Measurements from ENCODE around the gene FTO. TPM values are rescaled to one million over a fixed set of nuclear protein-coding genes. Genes with fewer than 3 reads are reported as not detected.

The FTO gene
- polyA plus RNA-seq, 2 donors, result 5.3 to 14.7 TPM

DNA sequence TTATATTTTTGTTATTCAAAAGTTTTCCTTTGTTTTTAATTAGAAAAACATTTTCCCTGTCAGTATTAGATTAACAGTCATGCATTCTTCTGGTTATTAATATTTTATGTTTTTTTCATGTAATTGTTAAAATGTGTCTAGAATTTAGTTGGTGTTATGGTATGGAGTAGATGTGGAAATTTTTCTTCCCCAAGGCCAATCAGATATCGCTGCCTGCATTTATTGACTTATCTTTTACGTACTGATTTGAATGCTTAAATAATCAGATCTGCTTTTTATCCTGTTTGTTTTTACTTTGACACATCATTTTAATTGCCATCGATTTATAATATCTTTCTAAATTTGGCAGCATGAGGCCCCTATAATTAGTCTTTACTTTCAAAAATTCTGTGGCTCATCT, 13.6 kb downstream of the FTO start:
- Histone ChIP-seq H3K27ac (ENCODE audit: low read depth in 2 of 2, low read length in 1 of 2) (no peak overlapping the region), H3K36me3 (ENCODE audit: control insufficient read depth in 2 of 2, insufficient read depth in 2 of 2, low read length in 1 of 2) (peaks cover 0 to 3% of the 10 kb centered on the region in 2 donors), H3K4me3 (ENCODE audit: low read depth in 1 of 2, low read length in 2 of 2) (no peak overlapping the region), H3K9me3 (ENCODE audit: control insufficient read depth in 2 of 2, insufficient read depth in 1 of 2, low read depth in 1 of 2, low read length in 1 of 2) (no peaks in the 10 kb centered on the region), H3K4me1 (ENCODE audit: control insufficient read depth in 2 of 2, insufficient read depth in 2 of 2, low read length in 1 of 2) (no peaks in the 10 kb centered on the region), H3K27me3 (ENCODE audit: control insufficient read depth in 1 of 2, insufficient read depth in 2 of 2, low read length in 2 of 2) (no peaks in the 10 kb centered on the region)
- WGBS, 2 donors, result 71 to 91% methylated on average over 3 of the region's 3 CpGs

GRCh38 chr16:53721017-53721416, 17.1 kb downstream of the FTO start:
- H3K36me3 ChIP-seq (ENCODE audit: control insufficient read depth in 2 of 2, insufficient read depth in 2 of 2, low read length in 1 of 2), result peaks cover 0 to 3% of the 10 kb centered on the region in 2 donors

GRCh38 chr16:53726625-53727024, 22.7 kb downstream of the FTO start:
- Histone ChIP-seq H3K9me3 (ENCODE audit: control insufficient read depth in 2 of 2, insufficient read depth in 1 of 2, low read depth in 1 of 2, low read length in 1 of 2) (no peaks in the 10 kb centered on the region), H3K27ac (ENCODE audit: low read depth in 2 of 2, low read length in 1 of 2) (no peak overlapping the region), H3K27me3 (ENCODE audit: control insufficient read depth in 1 of 2, insufficient read depth in 2 of 2, low read length in 2 of 2) (no peaks in the 10 kb centered on the region), H3K36me3 (ENCODE audit: control insufficient read depth in 2 of 2, insufficient read depth in 2 of 2, low read length in 1 of 2) (no peaks in the 10 kb centered on the region), H3K4me3 (ENCODE audit: low read depth in 1 of 2, low read length in 2 of 2) (no peak overlapping the region), H3K4me1 (ENCODE audit: control insufficient read depth in 2 of 2, insufficient read depth in 2 of 2, low read length in 1 of 2) (peaks cover 0 to 3% of the 10 kb centered on the region in 2 donors)

More at GRCh38 chr16:53721017-53721416, 17.1 kb downstream of the FTO start:
- H3K27me3 ChIP-seq (ENCODE audit: control insufficient read depth in 1 of 2, insufficient read depth in 2 of 2, low read length in 2 of 2), result no peaks in the 10 kb centered on the region
- no peaks in the 10 kb centered on the region for H3K9me3 ChIP-seq (ENCODE audit: control insufficient read depth in 2 of 2, insufficient read depth in 1 of 2, low read depth in 1 of 2, low read length in 1 of 2)
- WGBS, 2 donors, result 93% methylated on average over 5 of the region's 5 CpGs
- H3K27ac ChIP-seq (ENCODE audit: low read depth in 2 of 2, low read length in 1 of 2), result no peak overlapping the region
- no peaks in the 10 kb centered on the region for H3K4me1 ChIP-seq (ENCODE audit: control insufficient read depth in 2 of 2, insufficient read depth in 2 of 2, low read length in 1 of 2)
- H3K4me3 ChIP-seq (ENCODE audit: low read depth in 1 of 2, low read length in 2 of 2), result no peak overlapping the region

- Histone ChIP-seq H3K27ac (ENCODE audit: low read depth in 2 of 2, low read length in 1 of 2) (no peak overlapping the region), H3K36me3 (ENCODE audit: control insufficient read depth in 2 of 2, insufficient read depth in 2 of 2, low read length in 1 of 2) (no peaks in the 10 kb centered on the region), H3K4me3 (ENCODE audit: low read depth in 1 of 2, low read length in 2 of 2) (no peak overlapping the region), H3K4me1 (ENCODE audit: control insufficient read depth in 2 of 2, insufficient read depth in 2 of 2, low read length in 1 of 2) (peaks cover 0 to 3% of the 10 kb centered on the region in 2 donors), H3K9me3 (ENCODE audit: control insufficient read depth in 2 of 2, insufficient read depth in 1 of 2, low read depth in 1 of 2, low read length in 1 of 2) (no peaks in the 10 kb centered on the region), H3K27me3 (ENCODE audit: control insufficient read depth in 1 of 2, insufficient read depth in 2 of 2, low read length in 2 of 2) (no peaks in the 10 kb centered on the region)
- WGBS, 2 donors, result 91% methylated on average over 3 of the region's 3 CpGs
Observed at GRCh38 chr16:53730693-53731092, 26.7 kb downstream of the FTO start.

GRCh38 chr16:53732296-53732929, 28.5 kb downstream of the FTO start:
- Histone ChIP-seq H3K4me3 (ENCODE audit: low read depth in 1 of 2, low read length in 2 of 2) (no peak overlapping the region), H3K27me3 (ENCODE audit: control insufficient read depth in 1 of 2, insufficient read depth in 2 of 2, low read length in 2 of 2) (no peaks in the 10 kb centered on the region), H3K27ac (ENCODE audit: low read depth in 2 of 2, low read length in 1 of 2) (no peak overlapping the region), H3K36me3 (ENCODE audit: control insufficient read depth in 2 of 2, insufficient read depth in 2 of 2, low read length in 1 of 2) (no peaks in the 10 kb centered on the region), H3K9me3 (ENCODE audit: control insufficient read depth in 2 of 2, insufficient read depth in 1 of 2, low read depth in 1 of 2, low read length in 1 of 2) (no peaks in the 10 kb centered on the region), H3K4me1 (ENCODE audit: control insufficient read depth in 2 of 2, insufficient read depth in 2 of 2, low read length in 1 of 2) (no peaks in the 10 kb centered on the region)
- 45 to 46% methylated on average over 4 of the region's 4 CpGs for WGBS, 2 donors

DNA sequence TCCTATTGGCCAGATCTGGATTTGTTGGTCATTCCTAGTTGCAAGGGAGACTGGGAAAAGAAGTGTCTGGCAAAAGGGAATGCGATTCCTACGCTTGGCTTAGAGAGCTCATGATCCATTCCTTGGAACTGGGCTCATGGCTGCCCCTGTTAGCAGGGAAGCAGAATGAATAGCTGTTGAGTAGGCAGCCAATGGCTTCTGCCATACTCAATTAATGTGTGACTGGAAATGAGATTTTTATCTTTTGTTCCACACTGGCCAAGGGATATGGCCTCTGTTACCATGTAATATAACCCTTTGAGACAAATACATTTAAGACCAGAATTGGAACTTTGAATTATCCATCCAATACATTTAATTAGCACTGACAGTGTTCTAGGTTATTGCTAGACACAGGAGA, 31.0 kb downstream of the FTO start:
- Histone ChIP-seq H3K4me1 (ENCODE audit: control insufficient read depth in 2 of 2, insufficient read depth in 2 of 2, low read length in 1 of 2) (no peaks in the 10 kb centered on the region), H3K36me3 (ENCODE audit: control insufficient read depth in 2 of 2, insufficient read depth in 2 of 2, low read length in 1 of 2) (no peaks in the 10 kb centered on the region), H3K27ac (ENCODE audit: low read depth in 2 of 2, low read length in 1 of 2) (no peak overlapping the region), H3K27me3 (ENCODE audit: control insufficient read depth in 1 of 2, insufficient read depth in 2 of 2, low read length in 2 of 2) (no peaks in the 10 kb centered on the region), H3K4me3 (ENCODE audit: low read depth in 1 of 2, low read length in 2 of 2) (no peak overlapping the region), H3K9me3 (ENCODE audit: control insufficient read depth in 2 of 2, insufficient read depth in 1 of 2, low read depth in 1 of 2, low read length in 1 of 2) (no peaks in the 10 kb centered on the region)
- 98% methylated on average over 2 of the region's 2 CpGs for WGBS, 2 donors

- no peak overlapping the region for H3K27ac ChIP-seq (ENCODE audit: low read depth in 2 of 2, low read length in 1 of 2)
- no peak overlapping the region for H3K4me3 ChIP-seq (ENCODE audit: low read depth in 1 of 2, low read length in 2 of 2)
- no peaks in the 10 kb centered on the region for H3K4me1 ChIP-seq (ENCODE audit: control insufficient read depth in 2 of 2, insufficient read depth in 2 of 2, low read length in 1 of 2)
- H3K36me3 ChIP-seq (ENCODE audit: control insufficient read depth in 2 of 2, insufficient read depth in 2 of 2, low read length in 1 of 2), result no peaks in the 10 kb centered on the region
- 86 to 87% methylated on average over 3 of the region's 3 CpGs for WGBS, 2 donors
- H3K9me3 ChIP-seq (ENCODE audit: control insufficient read depth in 2 of 2, insufficient read depth in 1 of 2, low read depth in 1 of 2, low read length in 1 of 2), result no peaks in the 10 kb centered on the region
- no peaks in the 10 kb centered on the region for H3K27me3 ChIP-seq (ENCODE audit: control insufficient read depth in 1 of 2, insufficient read depth in 2 of 2, low read length in 2 of 2)
Observed at GRCh38 chr16:53736297-53736696, 32.3 kb downstream of the FTO start.

- Histone ChIP-seq H3K9me3 (ENCODE audit: control insufficient read depth in 2 of 2, insufficient read depth in 1 of 2, low read depth in 1 of 2, low read length in 1 of 2) (no peaks in the 10 kb centered on the region), H3K4me1 (ENCODE audit: control insufficient read depth in 2 of 2, insufficient read depth in 2 of 2, low read length in 1 of 2) (no peaks in the 10 kb centered on the region), H3K4me3 (ENCODE audit: low read depth in 1 of 2, low read length in 2 of 2) (no peak overlapping the region), H3K27me3 (ENCODE audit: control insufficient read depth in 1 of 2, insufficient read depth in 2 of 2, low read length in 2 of 2) (no peaks in the 10 kb centered on the region), H3K27ac (ENCODE audit: low read depth in 2 of 2, low read length in 1 of 2) (no peak overlapping the region), H3K36me3 (ENCODE audit: control insufficient read depth in 2 of 2, insufficient read depth in 2 of 2, low read length in 1 of 2) (no peaks in the 10 kb centered on the region)
- 94 to 95% methylated on average over 5 of the region's 5 CpGs for WGBS, 2 donors
Observed at GRCh38 chr16:53737552-53737951, 33.6 kb downstream of the FTO start.

- H3K36me3 ChIP-seq (ENCODE audit: control insufficient read depth in 2 of 2, insufficient read depth in 2 of 2, low read length in 1 of 2), result no peaks in the 10 kb centered on the region
Observed at GRCh38 chr16:53740476-53740875, 36.5 kb downstream of the FTO start.

GRCh38 chr16:53740933-53741531, 37.1 kb downstream of the FTO start:
- H3K27me3 ChIP-seq (ENCODE audit: control insufficient read depth in 1 of 2, insufficient read depth in 2 of 2, low read length in 2 of 2), result no peaks in the 10 kb centered on the region
- no peak overlapping the region for H3K4me3 ChIP-seq (ENCODE audit: low read depth in 1 of 2, low read length in 2 of 2)
- H3K27ac ChIP-seq (ENCODE audit: low read depth in 2 of 2, low read length in 1 of 2), result no peak overlapping the region
- no peaks in the 10 kb centered on the region for H3K9me3 ChIP-seq (ENCODE audit: control insufficient read depth in 2 of 2, insufficient read depth in 1 of 2, low read depth in 1 of 2, low read length in 1 of 2)
- 77 to 79% methylated on average over 3 of the region's 3 CpGs for WGBS, 2 donors
- H3K4me1 ChIP-seq (ENCODE audit: control insufficient read depth in 2 of 2, insufficient read depth in 2 of 2, low read length in 1 of 2), result peaks cover 3% of the 10 kb centered on the region in 2 donors
- H3K36me3 ChIP-seq (ENCODE audit: control insufficient read depth in 2 of 2, insufficient read depth in 2 of 2, low read length in 1 of 2), result no peaks in the 10 kb centered on the region

More at GRCh38 chr16:53740476-53740875, 36.5 kb downstream of the FTO start:
- peaks cover 0 to 3% of the 10 kb centered on the region in 2 donors for H3K4me1 ChIP-seq (ENCODE audit: control insufficient read depth in 2 of 2, insufficient read depth in 2 of 2, low read length in 1 of 2)
- no peak overlapping the region for H3K4me3 ChIP-seq (ENCODE audit: low read depth in 1 of 2, low read length in 2 of 2)
- no peaks in the 10 kb centered on the region for H3K27me3 ChIP-seq (ENCODE audit: control insufficient read depth in 1 of 2, insufficient read depth in 2 of 2, low read length in 2 of 2)
- no peaks in the 10 kb centered on the region for H3K9me3 ChIP-seq (ENCODE audit: control insufficient read depth in 2 of 2, insufficient read depth in 1 of 2, low read depth in 1 of 2, low read length in 1 of 2)
- H3K27ac ChIP-seq (ENCODE audit: low read depth in 2 of 2, low read length in 1 of 2), result no peak overlapping the region
